Measurements from ENCODE around the gene GALR2.

GRCh38 chr17:76106703-76107102 lies 32.1 kb downstream of the GALR2 start:
- TF ChIP-seq POLR2A (IDR thresholded peaks at IDR 0.05; ENCODE audit: low read length) (no peak), GATA1 (IDR thresholded peaks at IDR 0.05; ENCODE audit: low read depth, low read length) (no peak)

All from erythroblast (primary cell).